WTC11 (cell line): ENCODE results near the gene UBAP1L. TPM values are rescaled to one million over a fixed set of nuclear protein-coding genes. Genes with fewer than 3 reads are reported as not detected.
"Not testable (repeated sequence)": the region's sequence is repeated elsewhere in the genome, so short reads cannot be mapped to it uniquely, and the experiment has no call there.

Source experiments
- ATAC-seq: fragments of 200-7000 bp; cut with Tn5 transposase; 2 replicates; pipeline ENCODE4 v1.10.0; 2021; ENCODE audit warnings: mild to moderate bottlenecking, moderate library complexity
- CTCF ChIA-PET: fragments of 300-600 bp; sonication (Branson Sonifier 250); formaldehyde crosslinking; loops from one replicate; lab custom pipeline; 2021; ENCODE audit warnings: antibody characterized with exemption; lab: Charles Lee
- POLR2A ChIA-PET: fragments of 350-600 bp; sonication (Branson Sonifier 250); formaldehyde crosslinking; loops from one replicate; lab custom pipeline; 2021; ENCODE audit warnings: antibody characterized with exemption; lab: Charles Lee
- DNase-seq: peaks from one replicate; pipeline ENCODE4 v3.0.0; 2021; ENCODE audit warnings: low spot score
- H3K27ac Mint-ChIP-seq: 2 replicates; pipeline ENCODE4 v1.8.0; 2021; ENCODE audit warnings: mixed read lengths
- H3K27me3 Mint-ChIP-seq: 2 replicates; pipeline ENCODE4 v1.8.0; 2021; ENCODE audit warnings: low read depth, mild to moderate bottlenecking, moderate library complexity, mixed read lengths
- H3K36me3 Mint-ChIP-seq: 2 replicates; pipeline ENCODE4 v1.8.0; 2021; ENCODE audit warnings: mixed read lengths
- H3K4me1 Mint-ChIP-seq: 2 replicates; pipeline ENCODE4 v1.8.0; 2022; ENCODE audit warnings: mixed read lengths
- H3K4me3 Mint-ChIP-seq: 2 replicates; pipeline ENCODE4 v1.8.0; 2021; ENCODE audit warnings: mild to moderate bottlenecking, moderate library complexity, mixed read lengths
- H3K9me3 Mint-ChIP-seq: 2 replicates; pipeline ENCODE4 v1.8.0; 2021; ENCODE audit warnings: mixed read lengths
- ATF1 ChIP-seq: sonication (generic); formaldehyde crosslinking; IDR thresholded peaks from 2 replicates; pipeline ENCODE4 v1.8.1; 2023; ENCODE audit warnings: mild to moderate bottlenecking, moderate library complexity, missing genetic modification reagents
- CBFB ChIP-seq: sonication (generic); formaldehyde crosslinking; IDR thresholded peaks from 2 replicates; pipeline ENCODE4 v1.8.1; 2022; ENCODE audit warnings: mild to moderate bottlenecking, low read depth, missing genetic modification reagents
- ESRRA ChIP-seq: sonication (generic); formaldehyde crosslinking; IDR thresholded peaks from 2 replicates; pipeline ENCODE4 v1.8.1; 2022; ENCODE audit warnings: mild to moderate bottlenecking, missing genetic modification reagents, borderline replicate concordance
- GRHL2 ChIP-seq: fragments of 250-450 bp; sonication (Bioruptor Pico); IDR thresholded peaks from 2 replicates; pipeline ENCODE4 v1.8.0; 2022; ENCODE audit warnings: mild to moderate bottlenecking, moderate library complexity; ENCODE audit not compliant: insufficient replicate concordance, severe bottlenecking
- MXD4 ChIP-seq: fragments of 250-450 bp; sonication (Bioruptor Pico); IDR thresholded peaks from 2 replicates; pipeline ENCODE4 v1.8.0; 2021; ENCODE audit warnings: mild to moderate bottlenecking, moderate library complexity, borderline replicate concordance
- MYBL2 ChIP-seq: sonication (generic); formaldehyde crosslinking; IDR thresholded peaks from 2 replicates; pipeline ENCODE4 v1.8.1; 2023; ENCODE audit warnings: mild to moderate bottlenecking, moderate library complexity, missing genetic modification reagents
- NFYB ChIP-seq: sonication (generic); formaldehyde crosslinking; conservative IDR thresholded peaks from 2 replicates; pipeline ENCODE4 v1.8.0; 2022; ENCODE audit warnings: low read depth, missing genetic modification reagents
- NR1H2 ChIP-seq: sonication (generic); formaldehyde crosslinking; IDR thresholded peaks from 2 replicates; pipeline ENCODE4 v1.9.0; 2021; ENCODE audit warnings: mild to moderate bottlenecking, moderate library complexity, missing genetic modification reagents
- NR2C2 ChIP-seq: sonication (generic); formaldehyde crosslinking; IDR thresholded peaks from 2 replicates; pipeline ENCODE4 v1.8.0; 2022; ENCODE audit warnings: mild to moderate bottlenecking, missing genetic modification reagents
- TEAD4 ChIP-seq: sonication (generic); formaldehyde crosslinking; IDR thresholded peaks from 2 replicates; pipeline ENCODE4 v1.8.0; 2022; ENCODE audit warnings: mild to moderate bottlenecking, missing genetic modification reagents
- ZNF317 ChIP-seq: sonication (generic); formaldehyde crosslinking; IDR thresholded peaks from 2 replicates; pipeline ENCODE4 v1.8.1; 2023; ENCODE audit warnings: low read depth, mild to moderate bottlenecking, moderate library complexity, missing genetic modification reagents, borderline replicate concordance
- ZNF416 ChIP-seq: fragments of 250-450 bp; sonication (Bioruptor Pico); IDR thresholded peaks from 2 replicates; pipeline ENCODE4 v1.9.0; 2021; ENCODE audit warnings: mild to moderate bottlenecking, inconsistent platforms
- ZNF512 ChIP-seq: sonication (generic); formaldehyde crosslinking; IDR thresholded peaks from 2 replicates; pipeline ENCODE4 v1.8.1; 2022; ENCODE audit warnings: missing genetic modification reagents, borderline replicate concordance
- total RNA-seq: library from RNA; stranded (reverse); gene quantifications from 3 replicates; pipeline ENCODE4 v1.2.3, GENCODE V29; 2021
- TF ChIP-seq, protein P1 (sequence below): fragments of 250-450 bp; sonication (Bioruptor Pico); IDR thresholded peaks from 2 replicates; pipeline ENCODE4 v1.9.0; 2021; ENCODE audit warnings: moderate library complexity, mild to moderate bottlenecking, inconsistent platforms, borderline replicate concordance
- TF ChIP-seq, protein P2 (sequence below): fragments of 250-450 bp; sonication (Bioruptor Pico); IDR thresholded peaks from 2 replicates; pipeline ENCODE4 v1.9.0; 2021; ENCODE audit warnings: mild to moderate bottlenecking, borderline replicate concordance
- TF ChIP-seq, protein P3 (sequence below): sonication (generic); formaldehyde crosslinking; IDR thresholded peaks from 2 replicates; pipeline ENCODE4 v1.8.0; 2022; ENCODE audit warnings: missing genetic modification reagents

UBAP1L gene
- total RNA-seq, 1 experiment from 2014 or later: 2.0 TPM

- no peak for TF ChIP-seq ZNF317
- TF ChIP-seq, protein P1, sequence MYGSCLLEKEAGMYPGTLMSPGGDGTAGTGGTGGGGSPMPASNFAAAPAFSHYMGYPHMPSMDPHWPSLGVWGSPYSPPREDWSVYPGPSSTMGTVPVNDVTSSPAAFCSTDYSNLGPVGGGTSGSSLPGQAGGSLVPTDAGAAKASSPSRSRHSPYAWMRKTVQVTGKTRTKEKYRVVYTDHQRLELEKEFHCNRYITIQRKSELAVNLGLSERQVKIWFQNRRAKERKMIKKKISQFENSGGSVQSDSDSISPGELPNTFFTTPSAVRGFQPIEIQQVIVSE (CRISPR knock-in tag): no peak
- TF ChIP-seq MXD4 (CRISPR knock-in tag): no peak
- no peak for TF ChIP-seq NR2C2 (CRISPR knock-in tag)
- TF ChIP-seq NR1H2 (CRISPR knock-in tag): no peak
- TF ChIP-seq TEAD4 (CRISPR knock-in tag): no peak
- no peak for TF ChIP-seq MYBL2 (CRISPR knock-in tag)
- no peak for TF ChIP-seq ATF1 (CRISPR knock-in tag)
- TF ChIP-seq ESRRA (CRISPR knock-in tag): no peak
- no peak for TF ChIP-seq ZNF416 (CRISPR knock-in tag)
- TF ChIP-seq GRHL2 (CRISPR knock-in tag): no peak
Observed at GRCh38 chr15:65146438-65146837, 31.4 kb upstream of the UBAP1L start (continued).

- H3K36me3 Mint-ChIP-seq: peaks cover 37% of the 10 kb centered on the region
- H3K4me1 Mint-ChIP-seq, DNase-seq, H3K27ac Mint-ChIP-seq, ATAC-seq, H3K4me3 Mint-ChIP-seq: not testable (repeated sequence)
- POLR2A ChIA-PET: interaction anchor here (0.6 to 0.7 kb wide), 2 partner anchors 10 to 162 kb away, joined by 4 to 7 read pairs; no protein-coding TSS in a partner anchor
- peaks cover 38% of the 10 kb centered on the region for H3K9me3 Mint-ChIP-seq
- CTCF ChIA-PET: interaction anchor here (0.7 to 0.8 kb wide), 2 partner anchors 36 to 52 kb away, joined by 3 to 4 read pairs; no protein-coding TSS in a partner anchor
- H3K27me3 Mint-ChIP-seq: peaks cover 19% of the 10 kb centered on the region
Observed at GRCh38 chr15:65138631-65139030, 23.6 kb upstream of the UBAP1L start.

DNA sequence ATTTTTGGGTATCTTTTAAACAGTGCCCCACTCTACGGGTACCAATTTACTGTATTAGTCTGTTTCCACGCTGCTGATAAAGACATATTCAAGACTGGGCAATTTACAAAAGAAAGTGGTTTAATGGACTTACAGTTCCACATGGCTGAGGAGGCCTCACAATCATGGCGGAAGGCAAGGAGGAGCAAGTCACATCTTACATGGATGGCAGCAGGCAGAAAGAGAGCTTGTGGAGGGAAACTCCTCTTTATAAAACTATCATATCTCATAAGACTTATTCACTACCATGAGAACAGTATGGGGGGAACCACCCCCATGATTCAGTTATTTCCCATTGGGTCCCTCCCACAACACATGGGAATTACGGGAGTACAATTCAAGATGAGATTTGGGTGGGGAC lies 22.9 kb upstream of the UBAP1L start:
- CTCF ChIA-PET, H3K27ac Mint-ChIP-seq, ATAC-seq, H3K4me3 Mint-ChIP-seq, DNase-seq, H3K4me1 Mint-ChIP-seq: not testable (repeated sequence)
- Mint-ChIP-seq H3K36me3 (peaks cover 37% of the 10 kb centered on the region), H3K9me3 (peaks cover 38% of the 10 kb centered on the region), H3K27me3 (peaks cover 19% of the 10 kb centered on the region)
- POLR2A ChIA-PET: interaction anchor here (0.7 kb wide), 1 partner anchor 11 kb away, joined by 4 read pairs; no protein-coding TSS in a partner anchor

DNA sequence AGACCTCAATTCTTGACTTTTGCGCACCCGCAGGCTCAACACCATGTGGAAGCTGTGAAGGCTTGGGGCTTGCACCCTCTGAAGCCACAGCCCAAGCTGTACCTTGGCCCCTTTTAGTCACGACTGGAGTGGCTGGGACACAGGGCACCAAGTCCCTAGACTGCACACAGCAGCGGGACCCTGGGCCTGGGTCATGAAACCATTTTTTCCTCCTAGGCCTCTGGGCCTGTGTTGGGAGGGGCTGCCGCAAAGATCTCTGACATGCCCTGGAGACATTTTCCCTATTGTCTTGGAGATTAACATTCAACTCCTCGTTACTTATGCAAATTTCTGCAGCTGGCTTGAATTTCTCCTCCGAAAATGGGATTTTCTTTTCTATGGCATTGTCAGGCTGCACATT lies 22.1 kb upstream of the UBAP1L start:
- H3K27ac Mint-ChIP-seq, ATAC-seq, H3K4me3 Mint-ChIP-seq, POLR2A ChIA-PET, DNase-seq, H3K4me1 Mint-ChIP-seq, CTCF ChIA-PET: not testable (repeated sequence)
- peaks cover 37% of the 10 kb centered on the region for H3K36me3 Mint-ChIP-seq
- peaks cover 38% of the 10 kb centered on the region for H3K9me3 Mint-ChIP-seq
- H3K27me3 Mint-ChIP-seq: peaks cover 19% of the 10 kb centered on the region

GRCh38 chr15:65134538-65134937 lies 19.5 kb upstream of the UBAP1L start:
- H3K27me3 Mint-ChIP-seq: peaks cover 18% of the 10 kb centered on the region
- POLR2A ChIA-PET: no interaction called here
- peak overlapping the region; percentile 92 for H3K4me3 Mint-ChIP-seq
- CTCF ChIA-PET: interaction anchor here (0.9 to 1.1 kb wide), 2 partner anchors 33 to 58 kb away, joined by 3 read pairs; partner anchors contain the start of gene KBTBD13
- peaks cover 35% of the 10 kb centered on the region for H3K9me3 Mint-ChIP-seq
- DNase-seq: no peak
- no peak overlapping the region for H3K27ac Mint-ChIP-seq
- peaks cover 16% of the 10 kb centered on the region for H3K4me1 Mint-ChIP-seq
- ATAC-seq: no peak
- H3K36me3 Mint-ChIP-seq: peaks cover 43% of the 10 kb centered on the region
- TF ChIP-seq CBFB (CRISPR knock-in tag) (no peak), NFYB (CRISPR knock-in tag) (no peak), ZNF512 (CRISPR knock-in tag) (no peak)
- TF ChIP-seq, protein P2, sequence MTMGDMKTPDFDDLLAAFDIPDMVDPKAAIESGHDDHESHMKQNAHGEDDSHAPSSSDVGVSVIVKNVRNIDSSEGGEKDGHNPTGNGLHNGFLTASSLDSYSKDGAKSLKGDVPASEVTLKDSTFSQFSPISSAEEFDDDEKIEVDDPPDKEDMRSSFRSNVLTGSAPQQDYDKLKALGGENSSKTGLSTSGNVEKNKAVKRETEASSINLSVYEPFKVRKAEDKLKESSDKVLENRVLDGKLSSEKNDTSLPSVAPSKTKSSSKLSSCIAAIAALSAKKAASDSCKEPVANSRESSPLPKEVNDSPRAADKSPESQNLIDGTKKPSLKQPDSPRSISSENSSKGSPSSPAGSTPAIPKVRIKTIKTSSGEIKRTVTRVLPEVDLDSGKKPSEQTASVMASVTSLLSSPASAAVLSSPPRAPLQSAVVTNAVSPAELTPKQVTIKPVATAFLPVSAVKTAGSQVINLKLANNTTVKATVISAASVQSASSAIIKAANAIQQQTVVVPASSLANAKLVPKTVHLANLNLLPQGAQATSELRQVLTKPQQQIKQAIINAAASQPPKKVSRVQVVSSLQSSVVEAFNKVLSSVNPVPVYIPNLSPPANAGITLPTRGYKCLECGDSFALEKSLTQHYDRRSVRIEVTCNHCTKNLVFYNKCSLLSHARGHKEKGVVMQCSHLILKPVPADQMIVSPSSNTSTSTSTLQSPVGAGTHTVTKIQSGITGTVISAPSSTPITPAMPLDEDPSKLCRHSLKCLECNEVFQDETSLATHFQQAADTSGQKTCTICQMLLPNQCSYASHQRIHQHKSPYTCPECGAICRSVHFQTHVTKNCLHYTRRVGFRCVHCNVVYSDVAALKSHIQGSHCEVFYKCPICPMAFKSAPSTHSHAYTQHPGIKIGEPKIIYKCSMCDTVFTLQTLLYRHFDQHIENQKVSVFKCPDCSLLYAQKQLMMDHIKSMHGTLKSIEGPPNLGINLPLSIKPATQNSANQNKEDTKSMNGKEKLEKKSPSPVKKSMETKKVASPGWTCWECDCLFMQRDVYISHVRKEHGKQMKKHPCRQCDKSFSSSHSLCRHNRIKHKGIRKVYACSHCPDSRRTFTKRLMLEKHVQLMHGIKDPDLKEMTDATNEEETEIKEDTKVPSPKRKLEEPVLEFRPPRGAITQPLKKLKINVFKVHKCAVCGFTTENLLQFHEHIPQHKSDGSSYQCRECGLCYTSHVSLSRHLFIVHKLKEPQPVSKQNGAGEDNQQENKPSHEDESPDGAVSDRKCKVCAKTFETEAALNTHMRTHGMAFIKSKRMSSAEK (CRISPR knock-in tag): no peak
- TF ChIP-seq, protein P3, sequence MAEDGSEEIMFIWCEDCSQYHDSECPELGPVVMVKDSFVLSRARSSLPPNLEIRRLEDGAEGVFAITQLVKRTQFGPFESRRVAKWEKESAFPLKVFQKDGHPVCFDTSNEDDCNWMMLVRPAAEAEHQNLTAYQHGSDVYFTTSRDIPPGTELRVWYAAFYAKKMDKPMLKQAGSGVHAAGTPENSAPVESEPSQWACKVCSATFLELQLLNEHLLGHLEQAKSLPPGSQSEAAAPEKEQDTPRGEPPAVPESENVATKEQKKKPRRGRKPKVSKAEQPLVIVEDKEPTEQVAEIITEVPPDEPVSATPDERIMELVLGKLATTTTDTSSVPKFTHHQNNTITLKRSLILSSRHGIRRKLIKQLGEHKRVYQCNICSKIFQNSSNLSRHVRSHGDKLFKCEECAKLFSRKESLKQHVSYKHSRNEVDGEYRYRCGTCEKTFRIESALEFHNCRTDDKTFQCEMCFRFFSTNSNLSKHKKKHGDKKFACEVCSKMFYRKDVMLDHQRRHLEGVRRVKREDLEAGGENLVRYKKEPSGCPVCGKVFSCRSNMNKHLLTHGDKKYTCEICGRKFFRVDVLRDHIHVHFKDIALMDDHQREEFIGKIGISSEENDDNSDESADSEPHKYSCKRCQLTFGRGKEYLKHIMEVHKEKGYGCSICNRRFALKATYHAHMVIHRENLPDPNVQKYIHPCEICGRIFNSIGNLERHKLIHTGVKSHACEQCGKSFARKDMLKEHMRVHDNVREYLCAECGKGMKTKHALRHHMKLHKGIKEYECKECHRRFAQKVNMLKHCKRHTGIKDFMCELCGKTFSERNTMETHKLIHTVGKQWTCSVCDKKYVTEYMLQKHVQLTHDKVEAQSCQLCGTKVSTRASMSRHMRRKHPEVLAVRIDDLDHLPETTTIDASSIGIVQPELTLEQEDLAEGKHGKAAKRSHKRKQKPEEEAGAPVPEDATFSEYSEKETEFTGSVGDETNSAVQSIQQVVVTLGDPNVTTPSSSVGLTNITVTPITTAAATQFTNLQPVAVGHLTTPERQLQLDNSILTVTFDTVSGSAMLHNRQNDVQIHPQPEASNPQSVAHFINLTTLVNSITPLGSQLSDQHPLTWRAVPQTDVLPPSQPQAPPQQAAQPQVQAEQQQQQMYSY: no peak
